Adrenal gland (tissue), 12 donors: Measurements from ENCODE around the gene COA5. TPM values are rescaled to one million over a fixed set of nuclear protein-coding genes. Genes with fewer than 3 reads are reported as not detected.
A peak's percentile ranks its signal among the peaks of the same experiment; 100 is the strongest.

ENCODE experiments used
- DNase-seq, 7 donors: peaks; one replicate each; pipeline ENCODE4 v3.0.0-alpha.2; 2019 to 2020
- H3K27ac ChIP-seq, 5 donors: fragments of 200-600 bp; sonication (generic) in 4 of 5; 1 replicate in 3 of 5; 2 replicates in 2 of 5; pipeline versions ENCODE4 v1.5.1 to v1.8.0; 2016 to 2020; ENCODE audit warnings: mild to moderate bottlenecking in 1 of 5
- H3K27me3 ChIP-seq: fragments of 200-600 bp; 2 replicates; pipeline ENCODE4 v1.8.0; 2021
- H3K36me3 ChIP-seq, 2 donors: fragments of 200-600 bp; replicated peaks in 1 of 2; 1 replicate in 1 of 2; 2 replicates in 1 of 2; pipeline versions ENCODE4 v1.5.1 to v1.8.0; 2018 to 2022
- H3K4me1 ChIP-seq, 2 donors: fragments of 200-600 bp; replicated peaks in 1 of 2; 1 replicate in 1 of 2; 2 replicates in 1 of 2; pipeline versions ENCODE4 v1.5.1 to v1.8.0; 2018 to 2021
- H3K4me3 ChIP-seq, 4 donors: fragments of 200-600 bp; sonication (generic) in 3 of 4; one replicate each; pipeline ENCODE4 v1.5.1; 2016 to 2018
- H3K9me3 ChIP-seq, 3 donors: fragments of 200-600 bp; sonication (generic) in 1 of 3; replicated peaks in 1 of 3; 1 replicate in 2 of 3; 2 replicates in 1 of 3; pipeline versions ENCODE4 v1.5.1 to v1.8.0; 2016 to 2021
- CTCF ChIP-seq, 6 experiments: fragments of 450-650 bp in 4 of 6; fragments of 200-600 bp in 2 of 6; sonication (generic) in 1 of 6; IDR thresholded peaks; 1 replicate in 5 of 6; 2 replicates in 1 of 6; pipeline versions ENCODE4 v1.5.1 to v1.8.0; 2016 to 2021; ENCODE audit warnings: antibody characterized with exemption in 6 of 6, mild to moderate bottlenecking in 2 of 6, moderate library complexity in 1 of 6
- POLR2A ChIP-seq, 2 donors: fragments of 450-650 bp; IDR thresholded peaks; one replicate each; pipeline ENCODE4 v1.6.1; 2017; ENCODE audit warnings: antibody characterized with exemption in 2 of 2, mild to moderate bottlenecking in 2 of 2, moderate library complexity in 1 of 2
- WGBS, 4 donors: extraction: QIAGEN DNeasy Blood & Tissue Kit in 2 of 4; methylation state at CpG; one replicate each; pipeline versions ENCODE4 v1.1.5 to v1.1.7; 2013 to 2017; 5-methylcytosine and 5-hydroxymethylcytosine counted together
- intact Hi-C, 2 donors: fragments of 100-400 bp; cut with DNase I; formaldehyde crosslinking; loops; one replicate each; pipeline versions ENCODE4 v1.14.1 to v1.15.0; 2022 to 2023
- polyA plus RNA-seq, 3 donors: library from polyadenylated mRNA; stranded (reverse); fragments of 200-250 nt in 2 of 3; fragments of 350-450 nt in 1 of 3; fragmentation: Illumina TruSeq in 1 of 3; extraction: RNeasy Lipid Tissue Mini Kit (QIAGEN cat#74804) in 1 of 3; gene quantifications; one replicate each; pipeline ENCODE4 v1.2.3, GENCODE V29; 2013 to 2014
- total RNA-seq, 9 donors: library from RNA; depleted of rRNA in 4 of 9; stranded (reverse); fragments of >200 nt in 4 of 9; fragments of 120-200 nt in 1 of 9; fragmentation: NEBNext Ultra II Directional in 1 of 9; extraction: Animal tissue kit (Norgen Biotek cat#: 25700) in 1 of 9; gene quantifications; one replicate each; pipeline versions ENCODE4 v1.1.0 to v1.2.4, GENCODE V29; 2013 to 2023
- donor health status: healthy with polysubstance abuse.
- donor health status: Bipolar disorder and iron deficiency.
- donor health status: DM: yes; HTN: yes; CAD: no.
- donor health status: DM: no; HTN: no; CAD: no.
- donor health status: DM: no; HTN: no; CAD: no.
- donor health status: DM: yes; HTN: yes; CAD: no.

COA5 gene
- total and polyA plus RNA-seq, 12 donors, result 18.9 to 76.0 (median 42.6) TPM

- Histone ChIP-seq H3K36me3 (peaks cover 0 to 44% of the 10 kb centered on the region in 2 donors), H3K9me3 (no peaks in the 10 kb centered on the region), H3K4me3 (no peak overlapping the region), H3K27ac (peak overlapping the region; percentile 14 to 91 (median 79)), H3K4me1 (peaks cover 33 to 40% of the 10 kb centered on the region in 2 donors), H3K27me3 (no peaks in the 10 kb centered on the region)
- DNase-seq, result no peak
- no peak for TF ChIP-seq CTCF (IDR thresholded peaks at IDR 0.05)
- TF ChIP-seq POLR2A (IDR thresholded peaks at IDR 0.05), result no peak
- 92 to 95% (median 94%) methylated on average over 9 of the region's 9 CpGs for WGBS, 4 donors
- intact Hi-C loops, result loop anchor here in 1 of 2 donors (10.0 kb wide), 1 partner anchor 146 kb away; no protein-coding TSS in a partner anchor
Measured at GRCh38 chr2:98561018-98561417, 47.3 kb downstream of the COA5 start.

GRCh38 chr2:98560256-98560771 is 48.0 kb downstream of the COA5 start:
- Histone ChIP-seq H3K27me3 (no peaks in the 10 kb centered on the region), H3K4me1 (peaks cover 27 to 33% of the 10 kb centered on the region in 2 donors), H3K9me3 (no peaks in the 10 kb centered on the region), H3K36me3 (peaks cover 0 to 44% of the 10 kb centered on the region in 2 donors), H3K27ac (peak overlapping the region; percentile 14 to 91 (median 79)), H3K4me3 (no peak overlapping the region)
- TF ChIP-seq POLR2A (IDR thresholded peaks at IDR 0.05), result peak in 1 of 2 donors; percentile 66
- no peak for TF ChIP-seq CTCF (IDR thresholded peaks at IDR 0.05)
- 46 to 55% (median 50%) methylated on average over 5 to 9 of the region's 9 CpGs for WGBS, 4 donors
- intact Hi-C loops, result loop anchor here in 1 of 2 donors (10.0 kb wide), 1 partner anchor 146 kb away; no protein-coding TSS in a partner anchor
- peak; percentile 74 to 91 (median 87) for DNase-seq

GRCh38 chr2:98559581-98559980 is 48.7 kb downstream of the COA5 start:
- Histone ChIP-seq H3K4me1 (peaks cover 24 to 32% of the 10 kb centered on the region in 2 donors), H3K36me3 (peaks cover 0 to 44% of the 10 kb centered on the region in 2 donors), H3K27me3 (no peaks in the 10 kb centered on the region), H3K9me3 (no peaks in the 10 kb centered on the region), H3K4me3 (no peak overlapping the region), H3K27ac (peak overlapping the region in 3 of 5 donors; percentile 79 to 91 (median 88))
- intact Hi-C loops, result no loop called here
- 76 to 100% (median 92%) methylated on average over 3 of the region's 3 CpGs for WGBS, 4 donors
- no peak for DNase-seq
- TF ChIP-seq CTCF (IDR thresholded peaks at IDR 0.05), result no peak
- no peak for TF ChIP-seq POLR2A (IDR thresholded peaks at IDR 0.05)

- 89 to 96% (median 95%) methylated on average over 16 of the region's 16 CpGs for WGBS, 4 donors
- intact Hi-C loops, result no loop called here
- TF ChIP-seq POLR2A (IDR thresholded peaks at IDR 0.05), result no peak
- no peak for TF ChIP-seq CTCF (IDR thresholded peaks at IDR 0.05)
- Histone ChIP-seq H3K27ac (peak overlapping the region in 2 of 5 donors; percentile 88 to 91), H3K9me3 (no peaks in the 10 kb centered on the region), H3K27me3 (no peaks in the 10 kb centered on the region), H3K36me3 (peaks cover 0 to 44% of the 10 kb centered on the region in 2 donors), H3K4me1 (peaks cover 24 to 32% of the 10 kb centered on the region in 2 donors), H3K4me3 (no peak overlapping the region)
- no peak for DNase-seq
Measured at GRCh38 chr2:98558852-98559530, 49.3 kb downstream of the COA5 start.
